Lower leg skin (tissue), 3 donors: Measurements from ENCODE around the gene MNS1.

Experiments
- POLR2A ChIP-seq, 2 donors: fragments of 450-650 bp; IDR thresholded peaks; one replicate each; pipeline ENCODE4 v1.6.1; 2016 to 2017; ENCODE audit warnings: antibody characterized with exemption in 2 of 2, mild to moderate bottlenecking in 1 of 2, moderate library complexity in 1 of 2
- TF ChIP-seq, protein P1 (sequence below), 3 donors: fragments of 450-650 bp; IDR thresholded peaks; one replicate each; pipeline ENCODE4 v1.5.1; 2016; ENCODE audit warnings: antibody characterized with exemption in 3 of 3, mild to moderate bottlenecking in 3 of 3, moderate library complexity in 2 of 3

DNA sequence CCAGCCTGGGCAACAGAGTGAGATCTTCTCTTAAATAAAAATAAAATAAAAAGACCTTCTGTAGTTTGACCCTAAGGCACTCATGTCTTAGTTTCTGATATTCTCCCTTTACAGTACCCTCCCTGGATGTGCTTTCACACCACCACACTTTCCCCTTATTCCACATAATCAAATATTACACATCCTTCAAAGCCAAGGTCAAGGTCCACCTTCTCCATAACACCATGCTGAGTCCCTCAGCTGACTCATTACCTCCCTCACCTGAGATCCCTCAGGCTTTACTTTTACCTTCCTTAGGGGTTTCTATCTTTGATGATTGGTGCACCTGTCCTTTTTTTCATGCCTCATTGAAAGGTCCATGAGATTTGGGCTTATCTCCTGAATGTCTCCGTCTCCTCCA lies 25.5 kb upstream of the MNS1 start:
- TF ChIP-seq, protein P1, sequence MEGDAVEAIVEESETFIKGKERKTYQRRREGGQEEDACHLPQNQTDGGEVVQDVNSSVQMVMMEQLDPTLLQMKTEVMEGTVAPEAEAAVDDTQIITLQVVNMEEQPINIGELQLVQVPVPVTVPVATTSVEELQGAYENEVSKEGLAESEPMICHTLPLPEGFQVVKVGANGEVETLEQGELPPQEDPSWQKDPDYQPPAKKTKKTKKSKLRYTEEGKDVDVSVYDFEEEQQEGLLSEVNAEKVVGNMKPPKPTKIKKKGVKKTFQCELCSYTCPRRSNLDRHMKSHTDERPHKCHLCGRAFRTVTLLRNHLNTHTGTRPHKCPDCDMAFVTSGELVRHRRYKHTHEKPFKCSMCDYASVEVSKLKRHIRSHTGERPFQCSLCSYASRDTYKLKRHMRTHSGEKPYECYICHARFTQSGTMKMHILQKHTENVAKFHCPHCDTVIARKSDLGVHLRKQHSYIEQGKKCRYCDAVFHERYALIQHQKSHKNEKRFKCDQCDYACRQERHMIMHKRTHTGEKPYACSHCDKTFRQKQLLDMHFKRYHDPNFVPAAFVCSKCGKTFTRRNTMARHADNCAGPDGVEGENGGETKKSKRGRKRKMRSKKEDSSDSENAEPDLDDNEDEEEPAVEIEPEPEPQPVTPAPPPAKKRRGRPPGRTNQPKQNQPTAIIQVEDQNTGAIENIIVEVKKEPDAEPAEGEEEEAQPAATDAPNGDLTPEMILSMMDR (IDR thresholded peaks at IDR 0.05), result no peak
- no peak for TF ChIP-seq POLR2A (IDR thresholded peaks at IDR 0.05)
